PC-3 (cell line): ENCODE data around the gene LUC7L.

ENCODE experiments used
- CTCF ChIP-seq: fragments of 300-600 bp; sonication (generic); conservative IDR thresholded peaks from 2 replicates; pipeline ENCODE4 v1.5.1; 2017; ENCODE audit warnings: antibody characterized with exemption, low read depth, mild to moderate bottlenecking, low read length
- EZH2 ChIP-seq: fragments of 300-600 bp; sonication (generic); IDR thresholded peaks from one replicate; pipeline ENCODE4 v1.6.1; 2017; ENCODE audit warnings: antibody characterized with exemption, mild to moderate bottlenecking, low read length; ENCODE audit not compliant: unreplicated experiment

- TF ChIP-seq CTCF (no peak), EZH2 (no peak)
These were observed 88.9 kb downstream of the LUC7L start for GRCh38 chr16:140175-140857.
